ENCODE data around the gene ELL.

GRCh38 chr19:18475004-18475453 is 46.8 kb downstream of the ELL start:
- TF ChIP-seq EZH2 (IDR thresholded peaks at IDR 0.05; ENCODE audit: borderline replicate concordance, insufficient read depth, low read length, poor library complexity, severe bottlenecking) (no peak), EP300 (conservative IDR thresholded peaks at IDR 0.05; ENCODE audit: poor library complexity, severe bottlenecking) (no peak), MXI1 (conservative IDR thresholded peaks at IDR 0.05; ENCODE audit: poor library complexity, severe bottlenecking) (no peak), TAF1 (IDR thresholded peaks at IDR 0.05; ENCODE audit: low read depth) (no peak)
- TF ChIP-seq, protein P1, sequence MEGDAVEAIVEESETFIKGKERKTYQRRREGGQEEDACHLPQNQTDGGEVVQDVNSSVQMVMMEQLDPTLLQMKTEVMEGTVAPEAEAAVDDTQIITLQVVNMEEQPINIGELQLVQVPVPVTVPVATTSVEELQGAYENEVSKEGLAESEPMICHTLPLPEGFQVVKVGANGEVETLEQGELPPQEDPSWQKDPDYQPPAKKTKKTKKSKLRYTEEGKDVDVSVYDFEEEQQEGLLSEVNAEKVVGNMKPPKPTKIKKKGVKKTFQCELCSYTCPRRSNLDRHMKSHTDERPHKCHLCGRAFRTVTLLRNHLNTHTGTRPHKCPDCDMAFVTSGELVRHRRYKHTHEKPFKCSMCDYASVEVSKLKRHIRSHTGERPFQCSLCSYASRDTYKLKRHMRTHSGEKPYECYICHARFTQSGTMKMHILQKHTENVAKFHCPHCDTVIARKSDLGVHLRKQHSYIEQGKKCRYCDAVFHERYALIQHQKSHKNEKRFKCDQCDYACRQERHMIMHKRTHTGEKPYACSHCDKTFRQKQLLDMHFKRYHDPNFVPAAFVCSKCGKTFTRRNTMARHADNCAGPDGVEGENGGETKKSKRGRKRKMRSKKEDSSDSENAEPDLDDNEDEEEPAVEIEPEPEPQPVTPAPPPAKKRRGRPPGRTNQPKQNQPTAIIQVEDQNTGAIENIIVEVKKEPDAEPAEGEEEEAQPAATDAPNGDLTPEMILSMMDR (IDR thresholded peaks at IDR 0.05; ENCODE audit: poor library complexity, severe bottlenecking) = no peak
